HG03558 (cell line): ENCODE measurements around the gene COL5A1.
"Not testable (repeated sequence)": the region's sequence is repeated elsewhere in the genome, so short reads cannot be mapped to it uniquely, and the experiment has no call there.

Source experiments
- ATAC-seq: cut with Tn5 transposase; IDR thresholded peaks from one replicate; pipeline ENCODE4 v1.9.1; 2021; ENCODE audit warnings: moderate number of reproducible peaks; ENCODE audit not compliant: unreplicated experiment; ENCODE audit errors: extremely low read depth

Gene COL5A1

GRCh38 chr9:134703730-134704114, 62.1 kb downstream of the COL5A1 start:
- not testable (repeated sequence) for ATAC-seq

- no peak for ATAC-seq
Measured at GRCh38 chr9:134704498-134704897, 62.9 kb downstream of the COL5A1 start.

GRCh38 chr9:134705786-134706185, 64.2 kb downstream of the COL5A1 start:
- ATAC-seq: no peak

GRCh38 chr9:134706522-134706921, 64.9 kb downstream of the COL5A1 start:
- no peak for ATAC-seq

- ATAC-seq: no peak
Measured at GRCh38 chr9:134707031-134707680, 65.6 kb downstream of the COL5A1 start.

GRCh38 chr9:134707731-134708671, 66.4 kb downstream of the COL5A1 start:
- no peak for ATAC-seq

GRCh38 chr9:134708672-134709038, 67.1 kb downstream of the COL5A1 start:
- ATAC-seq: no peak

GRCh38 chr9:134709512-134710270, 68.1 kb downstream of the COL5A1 start:
- no peak for ATAC-seq

GRCh38 chr9:134710271-134710540, 68.6 kb downstream of the COL5A1 start:
- ATAC-seq: no peak

- no peak for ATAC-seq
Measured at GRCh38 chr9:134710901-134711300, 69.3 kb downstream of the COL5A1 start.

GRCh38 chr9:134712243-134712642, 70.6 kb downstream of the COL5A1 start:
- no peak for ATAC-seq

GRCh38 chr9:134712926-134713325, 71.3 kb downstream of the COL5A1 start:
- ATAC-seq: no peak

- ATAC-seq: not testable (repeated sequence)
Measured at GRCh38 chr9:134715536-134715935, 73.9 kb downstream of the COL5A1 start.

GRCh38 chr9:134716067-134716466, 74.5 kb downstream of the COL5A1 start:
- no peak for ATAC-seq

- no peak for ATAC-seq
Measured at GRCh38 chr9:134717056-134717455, 75.5 kb downstream of the COL5A1 start.

GRCh38 chr9:134717924-134718645, 76.5 kb downstream of the COL5A1 start:
- ATAC-seq: no peak

GRCh38 chr9:134719331-134719730, 77.7 kb downstream of the COL5A1 start:
- no peak for ATAC-seq

GRCh38 chr9:134720136-134720753, 78.6 kb downstream of the COL5A1 start:
- ATAC-seq: no peak

- no peak for ATAC-seq
Measured at GRCh38 chr9:134720796-134721195, 79.2 kb downstream of the COL5A1 start.

- no peak for ATAC-seq
Measured at GRCh38 chr9:134721344-134721743, 79.7 kb downstream of the COL5A1 start.
